WTC11 (cell line): ENCODE results near the gene BLCAP. TPM values are rescaled to one million over a fixed set of nuclear protein-coding genes. Genes with fewer than 3 reads are reported as not detected.

Experiments
- ATAC-seq: fragments of 200-7000 bp; cut with Tn5 transposase; 2 replicates; pipeline ENCODE4 v1.10.0; 2021; ENCODE audit warnings: mild to moderate bottlenecking, moderate library complexity
- CTCF ChIA-PET: fragments of 300-600 bp; sonication (Branson Sonifier 250); formaldehyde crosslinking; loops from one replicate; lab custom pipeline; 2021; ENCODE audit warnings: antibody characterized with exemption; lab: Charles Lee
- POLR2A ChIA-PET: fragments of 350-600 bp; sonication (Branson Sonifier 250); formaldehyde crosslinking; loops from one replicate; lab custom pipeline; 2021; ENCODE audit warnings: antibody characterized with exemption; lab: Charles Lee
- DNase-seq: peaks from one replicate; pipeline ENCODE4 v3.0.0; 2021; ENCODE audit warnings: low spot score
- H3K27ac Mint-ChIP-seq: 2 replicates; pipeline ENCODE4 v1.8.0; 2021; ENCODE audit warnings: mixed read lengths
- H3K27me3 Mint-ChIP-seq: 2 replicates; pipeline ENCODE4 v1.8.0; 2021; ENCODE audit warnings: low read depth, mild to moderate bottlenecking, moderate library complexity, mixed read lengths
- H3K36me3 Mint-ChIP-seq: 2 replicates; pipeline ENCODE4 v1.8.0; 2021; ENCODE audit warnings: mixed read lengths
- H3K4me1 Mint-ChIP-seq: 2 replicates; pipeline ENCODE4 v1.8.0; 2022; ENCODE audit warnings: mixed read lengths
- H3K4me3 Mint-ChIP-seq: 2 replicates; pipeline ENCODE4 v1.8.0; 2021; ENCODE audit warnings: mild to moderate bottlenecking, moderate library complexity, mixed read lengths
- H3K9me3 Mint-ChIP-seq: 2 replicates; pipeline ENCODE4 v1.8.0; 2021; ENCODE audit warnings: mixed read lengths
- HMGA2 ChIP-seq: fragments of 250-450 bp; sonication (Bioruptor Pico); IDR thresholded peaks from 2 replicates; pipeline ENCODE4 v1.4.0; 2021; ENCODE audit warnings: mild to moderate bottlenecking, moderate library complexity
- IRF2 ChIP-seq: sonication (generic); formaldehyde crosslinking; IDR thresholded peaks from 2 replicates; pipeline ENCODE4 v1.8.0; 2022; ENCODE audit warnings: low read depth, missing genetic modification reagents, borderline replicate concordance
- KAT7 ChIP-seq: sonication (generic); formaldehyde crosslinking; IDR thresholded peaks from 2 replicates; pipeline ENCODE4 v1.8.1; 2023; ENCODE audit warnings: missing genetic modification reagents, mild to moderate bottlenecking, borderline replicate concordance
- MXD4 ChIP-seq: fragments of 250-450 bp; sonication (Bioruptor Pico); IDR thresholded peaks from 2 replicates; pipeline ENCODE4 v1.8.0; 2021; ENCODE audit warnings: mild to moderate bottlenecking, moderate library complexity, borderline replicate concordance
- NFYB ChIP-seq: sonication (generic); formaldehyde crosslinking; conservative IDR thresholded peaks from 2 replicates; pipeline ENCODE4 v1.8.0; 2022; ENCODE audit warnings: low read depth, missing genetic modification reagents
- NR1H2 ChIP-seq: sonication (generic); formaldehyde crosslinking; IDR thresholded peaks from 2 replicates; pipeline ENCODE4 v1.9.0; 2021; ENCODE audit warnings: mild to moderate bottlenecking, moderate library complexity, missing genetic modification reagents
- SMAD4 ChIP-seq: sonication (generic); formaldehyde crosslinking; IDR thresholded peaks from 2 replicates; pipeline ENCODE4 v1.8.0; 2022; ENCODE audit warnings: mild to moderate bottlenecking, missing genetic modification reagents
- TEAD4 ChIP-seq: sonication (generic); formaldehyde crosslinking; IDR thresholded peaks from 2 replicates; pipeline ENCODE4 v1.8.0; 2022; ENCODE audit warnings: mild to moderate bottlenecking, missing genetic modification reagents
- ZBTB21 ChIP-seq: sonication (generic); formaldehyde crosslinking; IDR thresholded peaks from 2 replicates; pipeline ENCODE4 v1.8.1; 2023; ENCODE audit warnings: mild to moderate bottlenecking, missing genetic modification reagents, borderline replicate concordance
- ZNF219 ChIP-seq: sonication (generic); formaldehyde crosslinking; IDR thresholded peaks from 2 replicates; pipeline ENCODE4 v1.8.0; 2023; ENCODE audit warnings: missing genetic modification reagents, mild to moderate bottlenecking, borderline replicate concordance
- ZNF263 ChIP-seq: sonication (generic); formaldehyde crosslinking; IDR thresholded peaks from 2 replicates; pipeline ENCODE4 v1.8.1; 2022; ENCODE audit warnings: low read depth, mild to moderate bottlenecking, moderate library complexity, missing genetic modification reagents
- total RNA-seq: library from RNA; stranded (reverse); gene quantifications from 3 replicates; pipeline ENCODE4 v1.2.3, GENCODE V29; 2021
- TF ChIP-seq, protein P1 (sequence below): sonication (generic); formaldehyde crosslinking; IDR thresholded peaks from 2 replicates; pipeline ENCODE4 v1.8.1; 2022; ENCODE audit warnings: missing genetic modification reagents, borderline replicate concordance
- TF ChIP-seq, protein P2 (sequence below): sonication (generic); formaldehyde crosslinking; IDR thresholded peaks from 2 replicates; pipeline ENCODE4 v1.8.0; 2023; ENCODE audit warnings: mild to moderate bottlenecking, missing genetic modification reagents
- TF ChIP-seq, protein P3 (sequence below): sonication (generic); formaldehyde crosslinking; IDR thresholded peaks from 2 replicates; pipeline ENCODE4 v1.8.1; 2023; ENCODE audit warnings: mild to moderate bottlenecking, missing genetic modification reagents, moderate library complexity
- TF ChIP-seq, protein P4 (sequence below): fragments of 250-450 bp; sonication (Bioruptor Pico); IDR thresholded peaks from 2 replicates; pipeline ENCODE4 v1.9.0; 2021; ENCODE audit warnings: mild to moderate bottlenecking
- TF ChIP-seq, protein P5 (sequence below): sonication (generic); formaldehyde crosslinking; IDR thresholded peaks from 2 replicates; pipeline ENCODE4 v1.8.1; 2022; ENCODE audit warnings: mild to moderate bottlenecking, missing genetic modification reagents, moderate library complexity, borderline replicate concordance
- TF ChIP-seq, protein P6 (sequence below): fragments of 250-450 bp; sonication (Bioruptor Pico); IDR thresholded peaks from 2 replicates; pipeline ENCODE4 v1.9.0; 2021; ENCODE audit warnings: mild to moderate bottlenecking, borderline replicate concordance
- TF ChIP-seq, protein P7 (sequence below): sonication (generic); formaldehyde crosslinking; IDR thresholded peaks from 2 replicates; pipeline ENCODE4 v1.8.1; 2023; ENCODE audit warnings: mild to moderate bottlenecking, missing genetic modification reagents

BLCAP gene
- total RNA-seq, 1 experiment from 2014 or later = 85.6 TPM

DNA sequence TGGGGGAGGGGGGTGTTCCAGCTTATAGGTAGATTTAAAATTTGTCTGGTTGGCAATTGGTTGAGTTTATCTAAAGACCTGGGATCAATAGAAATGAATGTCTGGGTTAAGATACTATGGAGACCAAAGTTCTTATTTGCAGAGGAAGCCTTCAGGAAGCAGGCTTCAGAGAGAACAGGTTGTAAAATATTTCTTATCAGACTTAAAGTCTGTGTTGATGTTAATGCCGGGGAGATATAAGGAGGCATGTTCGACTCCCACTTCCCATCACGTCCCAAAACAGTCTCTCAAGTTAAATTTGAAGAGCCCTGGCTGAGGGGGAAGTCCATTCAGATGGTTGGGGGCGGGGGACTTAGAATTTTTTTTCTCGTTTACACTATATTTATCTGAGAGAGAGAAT is 12.3 kb upstream of the BLCAP start:
- no peak for ATAC-seq
- peaks cover 24% of the 10 kb centered on the region for H3K4me1 Mint-ChIP-seq
- H3K27me3 Mint-ChIP-seq = no peaks in the 10 kb centered on the region
- H3K36me3 Mint-ChIP-seq = no peaks in the 10 kb centered on the region
- TF ChIP-seq MXD4 (CRISPR knock-in tag) (no peak), ZNF263 (no peak), NFYB (CRISPR knock-in tag) (no peak), HMGA2 (CRISPR knock-in tag) (no peak), TEAD4 (CRISPR knock-in tag) (no peak), ZNF219 (no peak), SMAD4 (CRISPR knock-in tag) (no peak), IRF2 (no peak), NR1H2 (CRISPR knock-in tag) (no peak), KAT7 (CRISPR knock-in tag) (no peak), ZBTB21 (no peak)
- TF ChIP-seq, protein P1, sequence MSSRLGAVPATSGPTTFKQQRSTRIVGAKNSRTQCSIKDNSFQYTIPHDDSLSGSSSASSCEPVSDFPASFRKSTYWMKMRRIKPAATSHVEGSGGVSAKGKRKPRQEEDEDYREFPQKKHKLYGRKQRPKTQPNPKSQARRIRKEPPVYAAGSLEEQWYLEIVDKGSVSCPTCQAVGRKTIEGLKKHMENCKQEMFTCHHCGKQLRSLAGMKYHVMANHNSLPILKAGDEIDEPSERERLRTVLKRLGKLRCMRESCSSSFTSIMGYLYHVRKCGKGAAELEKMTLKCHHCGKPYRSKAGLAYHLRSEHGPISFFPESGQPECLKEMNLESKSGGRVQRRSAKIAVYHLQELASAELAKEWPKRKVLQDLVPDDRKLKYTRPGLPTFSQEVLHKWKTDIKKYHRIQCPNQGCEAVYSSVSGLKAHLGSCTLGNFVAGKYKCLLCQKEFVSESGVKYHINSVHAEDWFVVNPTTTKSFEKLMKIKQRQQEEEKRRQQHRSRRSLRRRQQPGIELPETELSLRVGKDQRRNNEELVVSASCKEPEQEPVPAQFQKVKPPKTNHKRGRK = no peak
- TF ChIP-seq, protein P2, sequence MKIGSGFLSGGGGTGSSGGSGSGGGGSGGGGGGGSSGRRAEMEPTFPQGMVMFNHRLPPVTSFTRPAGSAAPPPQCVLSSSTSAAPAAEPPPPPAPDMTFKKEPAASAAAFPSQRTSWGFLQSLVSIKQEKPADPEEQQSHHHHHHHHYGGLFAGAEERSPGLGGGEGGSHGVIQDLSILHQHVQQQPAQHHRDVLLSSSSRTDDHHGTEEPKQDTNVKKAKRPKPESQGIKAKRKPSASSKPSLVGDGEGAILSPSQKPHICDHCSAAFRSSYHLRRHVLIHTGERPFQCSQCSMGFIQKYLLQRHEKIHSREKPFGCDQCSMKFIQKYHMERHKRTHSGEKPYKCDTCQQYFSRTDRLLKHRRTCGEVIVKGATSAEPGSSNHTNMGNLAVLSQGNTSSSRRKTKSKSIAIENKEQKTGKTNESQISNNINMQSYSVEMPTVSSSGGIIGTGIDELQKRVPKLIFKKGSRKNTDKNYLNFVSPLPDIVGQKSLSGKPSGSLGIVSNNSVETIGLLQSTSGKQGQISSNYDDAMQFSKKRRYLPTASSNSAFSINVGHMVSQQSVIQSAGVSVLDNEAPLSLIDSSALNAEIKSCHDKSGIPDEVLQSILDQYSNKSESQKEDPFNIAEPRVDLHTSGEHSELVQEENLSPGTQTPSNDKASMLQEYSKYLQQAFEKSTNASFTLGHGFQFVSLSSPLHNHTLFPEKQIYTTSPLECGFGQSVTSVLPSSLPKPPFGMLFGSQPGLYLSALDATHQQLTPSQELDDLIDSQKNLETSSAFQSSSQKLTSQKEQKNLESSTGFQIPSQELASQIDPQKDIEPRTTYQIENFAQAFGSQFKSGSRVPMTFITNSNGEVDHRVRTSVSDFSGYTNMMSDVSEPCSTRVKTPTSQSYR (CRISPR knock-in tag) = no peak
- TF ChIP-seq, protein P3, sequence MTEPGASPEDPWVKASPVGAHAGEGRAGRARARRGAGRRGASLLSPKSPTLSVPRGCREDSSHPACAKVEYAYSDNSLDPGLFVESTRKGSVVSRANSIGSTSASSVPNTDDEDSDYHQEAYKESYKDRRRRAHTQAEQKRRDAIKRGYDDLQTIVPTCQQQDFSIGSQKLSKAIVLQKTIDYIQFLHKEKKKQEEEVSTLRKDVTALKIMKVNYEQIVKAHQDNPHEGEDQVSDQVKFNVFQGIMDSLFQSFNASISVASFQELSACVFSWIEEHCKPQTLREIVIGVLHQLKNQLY (CRISPR knock-in tag) = no peak
- TF ChIP-seq, protein P4, sequence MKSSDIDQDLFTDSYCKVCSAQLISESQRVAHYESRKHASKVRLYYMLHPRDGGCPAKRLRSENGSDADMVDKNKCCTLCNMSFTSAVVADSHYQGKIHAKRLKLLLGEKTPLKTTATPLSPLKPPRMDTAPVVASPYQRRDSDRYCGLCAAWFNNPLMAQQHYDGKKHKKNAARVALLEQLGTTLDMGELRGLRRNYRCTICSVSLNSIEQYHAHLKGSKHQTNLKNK (CRISPR knock-in tag) = no peak
- TF ChIP-seq, protein P5, sequence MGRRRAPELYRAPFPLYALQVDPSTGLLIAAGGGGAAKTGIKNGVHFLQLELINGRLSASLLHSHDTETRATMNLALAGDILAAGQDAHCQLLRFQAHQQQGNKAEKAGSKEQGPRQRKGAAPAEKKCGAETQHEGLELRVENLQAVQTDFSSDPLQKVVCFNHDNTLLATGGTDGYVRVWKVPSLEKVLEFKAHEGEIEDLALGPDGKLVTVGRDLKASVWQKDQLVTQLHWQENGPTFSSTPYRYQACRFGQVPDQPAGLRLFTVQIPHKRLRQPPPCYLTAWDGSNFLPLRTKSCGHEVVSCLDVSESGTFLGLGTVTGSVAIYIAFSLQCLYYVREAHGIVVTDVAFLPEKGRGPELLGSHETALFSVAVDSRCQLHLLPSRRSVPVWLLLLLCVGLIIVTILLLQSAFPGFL (CRISPR knock-in tag) = no peak
- TF ChIP-seq, protein P6, sequence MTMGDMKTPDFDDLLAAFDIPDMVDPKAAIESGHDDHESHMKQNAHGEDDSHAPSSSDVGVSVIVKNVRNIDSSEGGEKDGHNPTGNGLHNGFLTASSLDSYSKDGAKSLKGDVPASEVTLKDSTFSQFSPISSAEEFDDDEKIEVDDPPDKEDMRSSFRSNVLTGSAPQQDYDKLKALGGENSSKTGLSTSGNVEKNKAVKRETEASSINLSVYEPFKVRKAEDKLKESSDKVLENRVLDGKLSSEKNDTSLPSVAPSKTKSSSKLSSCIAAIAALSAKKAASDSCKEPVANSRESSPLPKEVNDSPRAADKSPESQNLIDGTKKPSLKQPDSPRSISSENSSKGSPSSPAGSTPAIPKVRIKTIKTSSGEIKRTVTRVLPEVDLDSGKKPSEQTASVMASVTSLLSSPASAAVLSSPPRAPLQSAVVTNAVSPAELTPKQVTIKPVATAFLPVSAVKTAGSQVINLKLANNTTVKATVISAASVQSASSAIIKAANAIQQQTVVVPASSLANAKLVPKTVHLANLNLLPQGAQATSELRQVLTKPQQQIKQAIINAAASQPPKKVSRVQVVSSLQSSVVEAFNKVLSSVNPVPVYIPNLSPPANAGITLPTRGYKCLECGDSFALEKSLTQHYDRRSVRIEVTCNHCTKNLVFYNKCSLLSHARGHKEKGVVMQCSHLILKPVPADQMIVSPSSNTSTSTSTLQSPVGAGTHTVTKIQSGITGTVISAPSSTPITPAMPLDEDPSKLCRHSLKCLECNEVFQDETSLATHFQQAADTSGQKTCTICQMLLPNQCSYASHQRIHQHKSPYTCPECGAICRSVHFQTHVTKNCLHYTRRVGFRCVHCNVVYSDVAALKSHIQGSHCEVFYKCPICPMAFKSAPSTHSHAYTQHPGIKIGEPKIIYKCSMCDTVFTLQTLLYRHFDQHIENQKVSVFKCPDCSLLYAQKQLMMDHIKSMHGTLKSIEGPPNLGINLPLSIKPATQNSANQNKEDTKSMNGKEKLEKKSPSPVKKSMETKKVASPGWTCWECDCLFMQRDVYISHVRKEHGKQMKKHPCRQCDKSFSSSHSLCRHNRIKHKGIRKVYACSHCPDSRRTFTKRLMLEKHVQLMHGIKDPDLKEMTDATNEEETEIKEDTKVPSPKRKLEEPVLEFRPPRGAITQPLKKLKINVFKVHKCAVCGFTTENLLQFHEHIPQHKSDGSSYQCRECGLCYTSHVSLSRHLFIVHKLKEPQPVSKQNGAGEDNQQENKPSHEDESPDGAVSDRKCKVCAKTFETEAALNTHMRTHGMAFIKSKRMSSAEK (CRISPR knock-in tag) = no peak
- TF ChIP-seq, protein P7, sequence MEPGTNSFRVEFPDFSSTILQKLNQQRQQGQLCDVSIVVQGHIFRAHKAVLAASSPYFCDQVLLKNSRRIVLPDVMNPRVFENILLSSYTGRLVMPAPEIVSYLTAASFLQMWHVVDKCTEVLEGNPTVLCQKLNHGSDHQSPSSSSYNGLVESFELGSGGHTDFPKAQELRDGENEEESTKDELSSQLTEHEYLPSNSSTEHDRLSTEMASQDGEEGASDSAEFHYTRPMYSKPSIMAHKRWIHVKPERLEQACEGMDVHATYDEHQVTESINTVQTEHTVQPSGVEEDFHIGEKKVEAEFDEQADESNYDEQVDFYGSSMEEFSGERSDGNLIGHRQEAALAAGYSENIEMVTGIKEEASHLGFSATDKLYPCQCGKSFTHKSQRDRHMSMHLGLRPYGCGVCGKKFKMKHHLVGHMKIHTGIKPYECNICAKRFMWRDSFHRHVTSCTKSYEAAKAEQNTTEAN = no peak
- TF ChIP-seq, all 79 proteins: peak for 0
- DNase-seq = no peak
- Mint-ChIP-seq H3K9me3 (no peaks in the 10 kb centered on the region), H3K4me3 (no peak overlapping the region), H3K27ac (no peak overlapping the region)
- ChIA-PET POLR2A (no interaction called here), CTCF (no interaction called here)
